GM12875 (cell line): ENCODE data around the gene DGKH.

Experiments used
- H3K4me3 ChIP-seq: one replicate; pipeline ENCODE4 v1.5.1; 2011; ENCODE audit warnings: low read depth, low read length, control low read depth
- CTCF ChIP-seq: IDR thresholded peaks from 2 replicates; pipeline ENCODE4 v1.5.1; 2011; ENCODE audit warnings: low read depth, mild to moderate bottlenecking, control low read depth, inconsistent platforms, low read length, moderate library complexity, borderline replicate concordance; ENCODE audit not compliant: insufficient read depth

The DGKH gene

DNA sequence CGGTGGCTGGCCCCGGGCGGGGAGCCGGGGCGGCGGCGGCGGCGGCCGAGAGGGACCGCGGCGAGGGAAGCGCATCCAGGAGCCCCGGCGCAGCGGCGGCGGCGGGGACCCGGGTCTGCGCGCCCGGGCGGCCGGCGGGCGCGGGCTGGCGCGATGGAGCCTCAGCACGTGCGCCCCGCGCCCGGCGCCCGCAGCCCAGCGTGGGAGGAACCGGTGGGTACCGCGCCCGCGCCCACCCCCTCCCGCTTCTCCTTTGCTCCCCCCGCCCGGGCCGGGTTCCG, 7.8 kb upstream of the DGKH start:
- peak overlapping the region; percentile 59 for H3K4me3 ChIP-seq
- TF ChIP-seq CTCF = no peak

DNA sequence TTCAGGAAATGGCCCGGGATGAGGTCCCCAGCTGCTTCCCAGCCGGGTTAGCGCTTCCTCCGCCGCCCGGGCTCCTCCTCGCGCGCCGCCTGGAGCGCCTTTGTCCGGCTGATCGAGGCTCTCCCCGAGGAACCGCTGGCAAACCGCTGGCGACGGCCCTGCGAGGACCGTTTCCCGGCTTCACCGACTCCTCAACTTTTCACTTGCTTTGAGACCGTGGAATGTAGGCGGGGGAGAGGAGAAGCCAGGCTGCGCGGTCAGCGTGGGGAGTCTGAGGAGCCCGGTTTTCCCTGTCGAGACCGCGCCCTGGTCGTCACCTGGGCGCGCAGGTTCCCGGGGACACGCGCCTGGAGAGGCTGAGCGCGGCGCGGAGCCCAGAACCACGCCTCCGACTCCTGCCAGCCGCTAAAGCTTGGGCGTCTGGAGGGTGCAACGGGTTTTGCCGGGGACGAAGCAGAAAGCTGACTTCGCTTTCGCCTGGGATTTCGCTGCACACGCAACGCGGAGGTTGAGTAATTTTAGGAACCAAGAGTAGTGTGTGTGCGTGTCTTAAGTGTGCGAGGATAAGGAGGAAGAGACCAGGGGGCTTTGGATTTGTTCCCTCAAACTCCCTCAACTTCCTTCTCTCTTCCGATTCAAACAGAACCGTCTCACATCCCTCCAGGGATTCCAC, 7.3 kb upstream of the DGKH start:
- TF ChIP-seq CTCF = no peak

GRCh38 chr13:42041684-42042035, 6.8 kb upstream of the DGKH start:
- 0 out of 2 replicates have a peak, but pooled peaks have one; percentile 33 for TF ChIP-seq CTCF
- peak overlapping the region; percentile 59 for H3K4me3 ChIP-seq

More for the DNA sequence above, 7.3 kb upstream of the DGKH start:
- peak overlapping the region; percentile 59 for H3K4me3 ChIP-seq

GRCh38 chr13:42043676-42044075, 4.8 kb upstream of the DGKH start:
- no peak overlapping the region for H3K4me3 ChIP-seq
- TF ChIP-seq CTCF = no peak

GRCh38 chr13:42046448-42046847, 2.0 kb upstream of the DGKH start:
- H3K4me3 ChIP-seq = no peak overlapping the region
- TF ChIP-seq CTCF = no peak

DNA sequence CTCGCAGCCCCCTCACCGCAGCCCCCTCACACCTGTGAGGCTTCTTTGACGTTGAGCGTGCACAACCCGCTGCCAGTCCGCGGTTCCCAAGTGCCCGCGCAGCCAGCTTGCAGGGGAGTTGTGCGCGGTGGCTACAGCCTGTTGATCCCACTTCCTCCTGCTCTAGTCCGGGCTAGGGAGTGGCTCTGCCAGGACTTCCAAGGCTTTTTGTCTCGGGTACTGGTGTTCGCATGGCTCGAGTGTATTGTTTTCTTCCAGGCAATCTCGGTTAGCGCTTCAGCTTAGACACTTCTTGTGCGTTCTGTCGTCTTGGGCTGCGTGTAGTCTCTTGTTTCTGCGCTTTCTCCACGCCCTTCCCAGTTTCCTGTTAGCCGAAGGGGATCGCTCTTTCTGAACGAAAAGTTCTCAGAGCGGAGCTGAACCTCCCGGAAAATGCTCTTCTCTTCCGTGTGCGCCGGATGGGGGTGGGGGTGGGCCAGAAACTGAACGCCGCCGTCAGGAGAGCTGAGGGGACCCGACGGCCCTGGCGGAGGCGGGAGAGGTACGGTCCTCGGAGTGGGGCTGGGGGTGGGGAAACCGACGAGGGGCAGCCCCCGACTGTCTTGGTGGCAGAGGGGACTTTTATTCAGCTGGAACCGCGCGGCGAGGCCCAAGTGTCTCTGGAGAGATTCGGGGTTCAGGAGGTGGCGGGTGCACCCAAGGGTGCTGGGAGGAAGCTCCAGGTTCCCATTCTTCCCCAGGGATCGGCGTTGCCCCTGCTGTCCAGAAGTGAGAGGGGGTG, 697 bp upstream of the DGKH start:
- peak overlapping the region; percentile 86 for H3K4me3 ChIP-seq
- no peak for TF ChIP-seq CTCF
